ENCODE measurements around the gene CXADR.
A peak's percentile ranks its signal among the peaks of the same experiment; 100 is the strongest.
"Not testable (repeated sequence)": the region's sequence is repeated elsewhere in the genome, so short reads cannot be mapped to it uniquely, and the experiment has no call there.

Gene CXADR

GRCh38 chr21:17506951-17507350 lies 5.9 kb upstream of the CXADR start:
- DNase-seq, result no peak

- DNase-seq, result no peak
These were observed 5.3 kb upstream of the CXADR start for GRCh38 chr21:17507591-17507990.

- DNase-seq, result peak; percentile 28 to 35
These were observed 626 bp downstream of the CXADR start for GRCh38 chr21:17513214-17514123.

- DNase-seq, result no peak
These were observed 1.4 kb downstream of the CXADR start for GRCh38 chr21:17514124-17514845.

GRCh38 chr21:17517008-17517407 lies 4.2 kb downstream of the CXADR start:
- DNase-seq, result not testable (repeated sequence)

GRCh38 chr21:17519208-17519738 lies 6.4 kb downstream of the CXADR start:
- DNase-seq, result no peak

GRCh38 chr21:17519965-17520609 lies 7.2 kb downstream of the CXADR start:
- no peak for DNase-seq

- DNase-seq, result no peak
These were observed 10.2 kb downstream of the CXADR start for GRCh38 chr21:17523007-17523451.

- not testable (repeated sequence) for DNase-seq
These were observed 11.2 kb downstream of the CXADR start for GRCh38 chr21:17523979-17524494.

GRCh38 chr21:17524635-17525034 lies 11.8 kb downstream of the CXADR start:
- DNase-seq, result no peak

GRCh38 chr21:17526776-17527175 lies 13.9 kb downstream of the CXADR start:
- no peak for DNase-seq

GRCh38 chr21:17527240-17527639 lies 14.4 kb downstream of the CXADR start:
- no peak for DNase-seq

- no peak for DNase-seq
These were observed 14.9 kb downstream of the CXADR start for GRCh38 chr21:17527711-17528110.

GRCh38 chr21:17529648-17530047 lies 16.8 kb downstream of the CXADR start:
- DNase-seq, result no peak

GRCh38 chr21:17532292-17532691 lies 19.4 kb downstream of the CXADR start:
- DNase-seq, result no peak

GRCh38 chr21:17536381-17536780 lies 23.5 kb downstream of the CXADR start:
- DNase-seq, result no peak

- no peak for DNase-seq
These were observed 24.5 kb downstream of the CXADR start for GRCh38 chr21:17537299-17537698.

- no peak for DNase-seq
These were observed 25.7 kb downstream of the CXADR start for GRCh38 chr21:17538576-17538975.

- no peak for DNase-seq
These were observed 26.5 kb downstream of the CXADR start for GRCh38 chr21:17539323-17539722.

- DNase-seq, result no peak
These were observed 27.0 kb downstream of the CXADR start for GRCh38 chr21:17539743-17540341.

- no peak for DNase-seq
These were observed 27.7 kb downstream of the CXADR start for GRCh38 chr21:17540530-17540929.

- DNase-seq, result no peak
These were observed 29.6 kb downstream of the CXADR start for GRCh38 chr21:17542371-17543011.

Measured in stimulated activated CD4-positive, alpha-beta T cell treated with anti-CD3 and anti-CD28 coated beads, Interleukin-2, amount 100 ng/mL, for 24 hours (primary cell).